CD4-positive, alpha-beta T cell (primary cell): ENCODE results near the gene RAB40A. TPM values are rescaled to one million over a fixed set of nuclear protein-coding genes. Genes with fewer than 3 reads are reported as not detected.

Experiments used
- ATAC-seq: fragments of 200-7000 bp; cut with Tn5 transposase; one replicate; pipeline ENCODE4 v1.10.0; 2022; ENCODE audit warnings: mild to moderate bottlenecking; ENCODE audit not compliant: poor library complexity
- CTCF ChIA-PET: fragments of 350-600 bp; sonication (Branson Sonifier 250); formaldehyde crosslinking; loops from one replicate; lab custom pipeline; 2021; ENCODE audit warnings: antibody characterized with exemption, inconsistent platforms; lab: Charles Lee
- POLR2A ChIA-PET: fragments of 350-600 bp; sonication (Branson Sonifier 250); formaldehyde crosslinking; loops from one replicate; lab custom pipeline; 2021; ENCODE audit warnings: antibody characterized with exemption, inconsistent platforms; lab: Charles Lee
- DNase-seq, 14 experiments: peaks; one replicate each; pipeline ENCODE4 v3.0.0-alpha.2; 2013 to 2020; ENCODE audit warnings: mixed read lengths in 2 of 14
- H3K27ac ChIP-seq, 2 donors: one replicate each; pipeline versions ENCODE4 v1.5.1 to v1.7.0; 2013; ENCODE audit warnings: low read length in 2 of 2, low read depth in 1 of 2, mild to moderate bottlenecking in 1 of 2
- H3K27me3 ChIP-seq, 2 experiments: 1 replicate in 1 of 2; 2 replicates in 1 of 2; pipeline versions ENCODE4 v1.6.1 to v1.7.0; 2013; ENCODE audit warnings: low read length in 2 of 2, control low read depth in 1 of 2, mild to moderate bottlenecking in 1 of 2, moderate library complexity in 1 of 2; ENCODE audit not compliant: insufficient read depth in 2 of 2, control insufficient read depth in 1 of 2
- H3K36me3 ChIP-seq: one replicate; pipeline ENCODE4 v1.6.1; 2013; ENCODE audit warnings: low read length, control low read depth; ENCODE audit not compliant: insufficient read depth
- H3K4me1 ChIP-seq: one replicate; pipeline ENCODE4 v1.6.1; 2013; ENCODE audit warnings: low read length, control low read depth; ENCODE audit not compliant: insufficient read depth
- H3K4me3 ChIP-seq: one replicate; pipeline ENCODE4 v1.5.1; 2013; ENCODE audit warnings: mild to moderate bottlenecking, low read length, moderate library complexity
- H3K9me3 ChIP-seq, 2 experiments: 1 replicate in 1 of 2; 2 replicates in 1 of 2; pipeline versions ENCODE4 v1.6.1 to v1.7.0; 2013; ENCODE audit warnings: low read length in 2 of 2, mild to moderate bottlenecking in 2 of 2, control low read depth in 1 of 2, moderate library complexity in 1 of 2; ENCODE audit not compliant: control insufficient read depth in 1 of 2, insufficient read depth in 1 of 2
- H3K27ac Mint-ChIP-seq: one replicate; pipeline ENCODE4 v1.8.0; 2020; ENCODE audit warnings: mixed read lengths
- H3K27me3 Mint-ChIP-seq: one replicate; pipeline ENCODE4 v1.8.0; 2021; ENCODE audit warnings: mixed read lengths
- H3K36me3 Mint-ChIP-seq: one replicate; pipeline ENCODE4 v1.8.0; 2021; ENCODE audit warnings: low read depth, mixed read lengths
- H3K4me1 Mint-ChIP-seq: one replicate; pipeline ENCODE4 v1.8.0; 2021; ENCODE audit warnings: low read depth, mixed read lengths
- H3K4me3 Mint-ChIP-seq: one replicate; pipeline ENCODE4 v1.8.0; 2020; ENCODE audit warnings: mild to moderate bottlenecking, mixed read lengths
- H3K9me3 Mint-ChIP-seq: one replicate; pipeline ENCODE4 v1.8.0; 2020; ENCODE audit warnings: mixed read lengths
- CTCF ChIP-seq: fragments of 200-600 bp; IDR thresholded peaks from one replicate; pipeline ENCODE4 v1.8.0; 2022; ENCODE audit warnings: antibody characterized with exemption, mild to moderate bottlenecking
- intact Hi-C, 2 experiments: fragments of 100-400 bp; cut with DNase I in 1 of 2; cut with micrococcal nuclease in 1 of 2; formaldehyde crosslinking; loops; one replicate each; pipeline versions ENCODE4 v1.15.1 to v1.9.0; 2023 to 2025; cut with DNase I, micrococcal nuclease
- total RNA-seq, 174 experiments: library from RNA in 2 of 174; stranded (reverse) in 2 of 174; gene quantifications; one replicate each; pipeline ENCODE4 v1.2.3 and lab custom pipeline; 2021 to 2026

The RAB40A gene
- total RNA-seq, 2 experiments from 2014 or later = 0.16 TPM; not detected in 1

- Mint-ChIP-seq H3K9me3 (no peaks in the 10 kb centered on the region), H3K27ac (no peak overlapping the region), H3K4me3 (no peak overlapping the region), H3K27me3 (no peaks in the 10 kb centered on the region), H3K4me1 (peaks cover 4% of the 10 kb centered on the region), H3K36me3 (no peaks in the 10 kb centered on the region)
- Histone ChIP-seq H3K4me3 (no peak overlapping the region), H3K27me3 (no peaks in the 10 kb centered on the region), H3K9me3 (no peaks in the 10 kb centered on the region), H3K27ac (no peak overlapping the region), H3K4me1 (peaks cover 4% of the 10 kb centered on the region), H3K36me3 (no peaks in the 10 kb centered on the region)
- DNase-seq (no peak), ATAC-seq (no peak)
- intact Hi-C loops = loop anchor here in 1 of 2 experiments (10.0 kb wide), 2 partner anchors 154 to 184 kb away; partner anchors contain the start of genes MORF4L2 and TMEM31
- ChIA-PET CTCF (no interaction called here), POLR2A (no interaction called here)
- TF ChIP-seq CTCF = no peak
Measured at GRCh38 chrX:103531002-103531401, 11.7 kb upstream of the RAB40A start.

- no peak overlapping the region for H3K27ac ChIP-seq
- CTCF ChIA-PET = no interaction called here
- ATAC-seq (no peak), DNase-seq (no peak)
- H3K9me3 ChIP-seq = no peaks in the 10 kb centered on the region
- H3K36me3 ChIP-seq = no peaks in the 10 kb centered on the region
- POLR2A ChIA-PET = no interaction called here
- H3K4me3 ChIP-seq = no peak overlapping the region
- peaks cover 4% of the 10 kb centered on the region for H3K4me1 ChIP-seq
- Mint-ChIP-seq H3K9me3 (no peaks in the 10 kb centered on the region), H3K36me3 (no peaks in the 10 kb centered on the region), H3K4me1 (peaks cover 4% of the 10 kb centered on the region), H3K4me3 (no peak overlapping the region), H3K27ac (no peak overlapping the region), H3K27me3 (no peaks in the 10 kb centered on the region)
- no peak for TF ChIP-seq CTCF
- H3K27me3 ChIP-seq = no peaks in the 10 kb centered on the region
- intact Hi-C loops = loop anchor here in 1 of 2 experiments (10.0 kb wide), 2 partner anchors 154 to 184 kb away; partner anchors contain the start of genes MORF4L2 and TMEM31
Measured at GRCh38 chrX:103530545-103530944, 11.3 kb upstream of the RAB40A start.

GRCh38 chrX:103529550-103529949 lies 10.3 kb upstream of the RAB40A start:
- TF ChIP-seq CTCF = no peak
- Mint-ChIP-seq H3K9me3 (no peaks in the 10 kb centered on the region), H3K4me3 (no peak overlapping the region), H3K4me1 (peaks cover 4% of the 10 kb centered on the region), H3K27me3 (no peaks in the 10 kb centered on the region), H3K27ac (no peak overlapping the region), H3K36me3 (no peaks in the 10 kb centered on the region)
- H3K4me3 ChIP-seq = no peak overlapping the region
- no peak overlapping the region for H3K27ac ChIP-seq
- POLR2A ChIA-PET = no interaction called here
- no peaks in the 10 kb centered on the region for H3K27me3 ChIP-seq
- no peak for ATAC-seq
- H3K4me1 ChIP-seq = peaks cover 4% of the 10 kb centered on the region
- DNase-seq = no peak
- CTCF ChIA-PET = no interaction called here
- H3K9me3 ChIP-seq = no peaks in the 10 kb centered on the region
- no peaks in the 10 kb centered on the region for H3K36me3 ChIP-seq
- intact Hi-C loops = no loop called here
